K562 (cell line): Measurements from ENCODE around the gene RIPOR1. TPM values are rescaled to one million over a fixed set of nuclear protein-coding genes. Genes with fewer than 3 reads are reported as not detected.

Source experiments
- EHMT2 ChIP-seq: fragments of 450-650 bp; IDR thresholded peaks from 2 replicates; pipeline ENCODE4 v1.6.1; 2018; ENCODE audit warnings: antibody characterized with exemption
- SMAD4 ChIP-seq: fragments of 250-450 bp; sonication (Bioruptor Pico); conservative IDR thresholded peaks from 2 replicates; pipeline ENCODE4 v1.8.0; 2021; ENCODE audit warnings: inconsistent platforms, mild to moderate bottlenecking, moderate library complexity
- SMARCA4 ChIP-seq: fragments of 450-650 bp; IDR thresholded peaks from 2 replicates; pipeline ENCODE4 v1.6.1; 2016
- SREBF2 ChIP-seq: sonication (generic); formaldehyde crosslinking; IDR thresholded peaks from 2 replicates; pipeline ENCODE4 v1.4.0; 2020; ENCODE audit warnings: mild to moderate bottlenecking, missing genetic modification reagents
- TAF1 ChIP-seq: IDR thresholded peaks from 2 replicates; pipeline ENCODE4 v1.6.1; 2011; ENCODE audit warnings: mild to moderate bottlenecking, low read length, moderate library complexity; ENCODE audit not compliant: insufficient read depth, control insufficient read depth, severe bottlenecking; ENCODE audit errors: extremely low read depth
- TRIM28 ChIP-seq: fragments of 450-650 bp; IDR thresholded peaks from 2 replicates; pipeline ENCODE4 v1.6.1; 2017
- YY1 ChIP-seq, 3 experiments: IDR thresholded peaks; 2 replicates each; pipeline ENCODE4 v1.6.1; 2011; ENCODE audit warnings: low read length in 2 of 3, mild to moderate bottlenecking in 2 of 3, moderate library complexity in 2 of 3, borderline replicate concordance in 1 of 3, control low read depth in 1 of 3, low read depth in 1 of 3; ENCODE audit not compliant: insufficient read depth in 3 of 3, insufficient replicate concordance in 2 of 3, control insufficient read depth in 1 of 3, insufficient read length in 1 of 3; ENCODE audit errors: extremely low read depth in 1 of 3
- ZNF79 ChIP-seq: fragments of 250-450 bp; sonication (Bioruptor Pico); IDR thresholded peaks from 2 replicates; pipeline ENCODE4 v1.4.0; 2020; ENCODE audit warnings: low read depth, mild to moderate bottlenecking, moderate library complexity
- polyA plus RNA-seq, 8 experiments: library from polyadenylated mRNA; depleted of rRNA in 4 of 8; stranded (reverse) in 5 of 8; unstranded in 3 of 8; fragments of >200 nt; fragmentation: Nextera tagmentation in 2 of 8; fragmentation: Illumina TruSeq in 1 of 8; extraction: Ambion mirVana in 2 of 8; extraction: Trizol in 1 of 8; gene quantifications; 2 replicates each; pipeline versions ENCODE4 v1.2.1 to v1.2.3, GENCODE V29; 2011 to 2014; ENCODE audit warnings: inconsistent platforms in 1 of 8, missing spikeins in 1 of 8
- total RNA-seq, 7 experiments: library from RNA; depleted of rRNA in 6 of 7; stranded (reverse); fragments of >200 nt in 6 of 7; fragmentation: Illumina TruSeq in 2 of 7; extraction: Trizol in 2 of 7; gene quantifications; 2 replicates each; pipeline versions ENCODE4 v1.2.1 to v1.2.3, GENCODE V29; 2011 to 2021; ENCODE audit warnings: low replicate concordance in 1 of 7
- TF ChIP-seq, protein P1 (sequence below): fragments of 250-450 bp; sonication (Bioruptor Pico); IDR thresholded peaks from 2 replicates; pipeline ENCODE4 v1.5.0; 2021
- TF ChIP-seq, protein P2 (sequence below): fragments of 450-650 bp; IDR thresholded peaks from 2 replicates; pipeline ENCODE4 v1.6.1; 2016; ENCODE audit warnings: antibody characterized with exemption
- TF ChIP-seq, protein P3 (sequence below): fragments of 250-450 bp; sonication (Bioruptor Pico); IDR thresholded peaks from 2 replicates; pipeline ENCODE4 v1.4.0; 2020
- TF ChIP-seq, protein P4 (sequence below): fragments of 450-650 bp; formaldehyde crosslinking; IDR thresholded peaks from 2 replicates; pipeline ENCODE4 v1.4.0; 2020; ENCODE audit warnings: mild to moderate bottlenecking, moderate library complexity
- TF ChIP-seq, protein P5 (sequence below): IDR thresholded peaks from 2 replicates; pipeline ENCODE4 v1.6.1; 2011; ENCODE audit warnings: borderline replicate concordance, low read depth, mild to moderate bottlenecking, moderate library complexity, low read length; ENCODE audit not compliant: insufficient read depth, poor library complexity, severe bottlenecking
- TF ChIP-seq, protein P6 (sequence below): fragments of 250-450 bp; sonication (Bioruptor Pico); IDR thresholded peaks from 2 replicates; pipeline ENCODE4 v1.4.0; 2020; ENCODE audit warnings: mild to moderate bottlenecking
- TF ChIP-seq, protein P7 (sequence below): fragments of 450-650 bp; conservative IDR thresholded peaks from 2 replicates; pipeline ENCODE4 v1.6.1; 2016; ENCODE audit warnings: missing genetic modification characterization, low read depth, mild to moderate bottlenecking, control low read depth, missing compliant biosample characterization

The RIPOR1 gene
- total and polyA plus RNA-seq, 9 of the 15 experiments (the other 6 are each of a cell fraction or from before 2014, with no cell fraction given): 0.36 to 31.1 (median 3.0) TPM

DNA sequence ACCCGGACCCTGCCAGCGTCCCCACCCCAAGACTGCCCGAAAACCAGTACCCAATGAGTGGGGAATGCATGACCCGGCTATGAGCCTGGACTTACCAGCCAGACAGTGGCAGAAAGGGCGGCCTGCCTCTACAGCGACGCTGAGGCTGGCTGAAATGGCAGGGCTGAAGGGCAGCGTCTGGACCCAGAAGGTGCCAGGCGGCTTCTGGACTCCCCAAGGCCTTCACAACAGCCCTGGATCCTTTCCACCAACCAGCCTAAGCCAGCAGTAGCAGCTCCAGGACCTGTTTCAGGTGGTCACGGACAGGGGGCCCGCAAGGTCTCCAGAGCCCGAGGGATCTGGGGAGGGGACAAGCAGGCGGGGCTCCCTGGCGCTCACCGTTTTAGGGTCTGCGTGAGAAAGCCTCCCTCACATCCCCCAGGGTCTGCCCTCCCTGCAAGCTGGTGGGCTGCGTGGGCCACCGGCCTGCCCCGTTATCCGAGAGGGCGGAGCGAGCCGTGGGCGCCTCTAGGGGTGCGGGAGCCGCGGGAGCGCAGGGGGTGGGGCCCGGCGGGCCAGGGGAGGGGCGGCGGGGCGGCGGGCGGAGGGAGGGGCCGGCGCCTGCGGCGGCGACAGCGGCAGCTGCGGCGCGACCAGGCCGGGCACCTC is at the start of gene RIPOR1 (continued):
- TF ChIP-seq, protein P1, sequence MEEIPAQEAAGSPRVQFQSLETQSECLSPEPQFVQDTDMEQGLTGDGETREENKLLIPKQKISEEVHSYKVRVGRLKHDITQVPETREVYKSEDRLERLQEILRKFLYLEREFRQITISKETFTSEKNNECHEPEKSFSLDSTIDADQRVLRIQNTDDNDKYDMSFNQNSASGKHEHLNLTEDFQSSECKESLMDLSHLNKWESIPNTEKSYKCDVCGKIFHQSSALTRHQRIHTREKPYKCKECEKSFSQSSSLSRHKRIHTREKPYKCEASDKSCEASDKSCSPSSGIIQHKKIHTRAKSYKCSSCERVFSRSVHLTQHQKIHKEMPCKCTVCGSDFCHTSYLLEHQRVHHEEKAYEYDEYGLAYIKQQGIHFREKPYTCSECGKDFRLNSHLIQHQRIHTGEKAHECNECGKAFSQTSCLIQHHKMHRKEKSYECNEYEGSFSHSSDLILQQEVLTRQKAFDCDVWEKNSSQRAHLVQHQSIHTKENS: no peak
- TF ChIP-seq, protein P2, sequence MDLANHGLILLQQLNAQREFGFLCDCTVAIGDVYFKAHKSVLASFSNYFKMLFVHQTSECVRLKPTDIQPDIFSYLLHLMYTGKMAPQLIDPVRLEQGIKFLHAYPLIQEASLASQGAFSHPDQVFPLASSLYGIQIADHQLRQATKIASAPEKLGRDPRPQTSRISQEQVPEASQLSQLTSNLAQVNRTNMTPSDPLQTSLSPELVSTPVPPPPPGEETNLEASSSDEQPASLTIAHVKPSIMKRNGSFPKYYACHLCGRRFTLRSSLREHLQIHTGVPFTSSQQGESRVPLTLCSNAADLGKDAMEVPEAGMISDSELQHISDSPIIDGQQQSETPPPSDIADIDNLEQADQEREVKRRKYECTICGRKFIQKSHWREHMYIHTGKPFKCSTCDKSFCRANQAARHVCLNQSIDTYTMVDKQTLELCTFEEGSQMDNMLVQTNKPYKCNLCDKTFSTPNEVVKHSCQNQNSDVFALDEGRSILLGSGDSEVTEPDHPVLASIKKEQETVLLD: peak; percentile 47; the same call in 1 of the 2 replicates
- TF ChIP-seq, protein P3, sequence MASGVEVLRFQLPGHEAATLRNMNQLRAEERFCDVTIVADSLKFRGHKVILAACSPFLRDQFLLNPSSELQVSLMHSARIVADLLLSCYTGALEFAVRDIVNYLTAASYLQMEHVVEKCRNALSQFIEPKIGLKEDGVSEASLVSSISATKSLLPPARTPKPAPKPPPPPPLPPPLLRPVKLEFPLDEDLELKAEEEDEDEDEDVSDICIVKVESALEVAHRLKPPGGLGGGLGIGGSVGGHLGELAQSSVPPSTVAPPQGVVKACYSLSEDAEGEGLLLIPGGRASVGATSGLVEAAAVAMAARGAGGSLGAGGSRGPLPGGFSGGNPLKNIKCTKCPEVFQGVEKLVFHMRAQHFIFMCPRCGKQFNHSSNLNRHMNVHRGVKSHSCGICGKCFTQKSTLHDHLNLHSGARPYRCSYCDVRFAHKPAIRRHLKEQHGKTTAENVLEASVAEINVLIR: no peak
- TF ChIP-seq, protein P4, sequence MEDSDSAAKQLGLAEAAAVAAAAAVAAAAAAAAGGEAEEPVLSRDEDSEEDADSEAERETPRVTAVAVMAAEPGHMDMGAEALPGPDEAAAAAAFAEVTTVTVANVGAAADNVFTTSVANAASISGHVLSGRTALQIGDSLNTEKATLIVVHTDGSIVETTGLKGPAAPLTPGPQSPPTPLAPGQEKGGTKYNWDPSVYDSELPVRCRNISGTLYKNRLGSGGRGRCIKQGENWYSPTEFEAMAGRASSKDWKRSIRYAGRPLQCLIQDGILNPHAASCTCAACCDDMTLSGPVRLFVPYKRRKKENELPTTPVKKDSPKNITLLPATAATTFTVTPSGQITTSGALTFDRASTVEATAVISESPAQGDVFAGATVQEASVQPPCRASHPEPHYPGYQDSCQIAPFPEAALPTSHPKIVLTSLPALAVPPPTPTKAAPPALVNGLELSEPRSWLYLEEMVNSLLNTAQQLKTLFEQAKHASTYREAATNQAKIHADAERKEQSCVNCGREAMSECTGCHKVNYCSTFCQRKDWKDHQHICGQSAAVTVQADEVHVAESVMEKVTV: no peak
- TF ChIP-seq SREBF2 (no peak), EHMT2 (no peak), TAF1 (no peak), SMAD4 (CRISPR knock-in tag) (no peak), ZNF79 (CRISPR knock-in tag) (no peak), SMARCA4 (no peak), YY1 (IDR thresholded peaks at IDR 0.05; ENCODE audit: borderline replicate concordance in 1 of 3, control insufficient read depth in 1 of 3, extremely low read depth in 1 of 3, insufficient read depth in 3 of 3, insufficient read length in 1 of 3, insufficient replicate concordance in 2 of 3, low read depth in 1 of 3, low read length in 2 of 3) (no peak), TRIM28 (no peak)
- TF ChIP-seq, protein P5, sequence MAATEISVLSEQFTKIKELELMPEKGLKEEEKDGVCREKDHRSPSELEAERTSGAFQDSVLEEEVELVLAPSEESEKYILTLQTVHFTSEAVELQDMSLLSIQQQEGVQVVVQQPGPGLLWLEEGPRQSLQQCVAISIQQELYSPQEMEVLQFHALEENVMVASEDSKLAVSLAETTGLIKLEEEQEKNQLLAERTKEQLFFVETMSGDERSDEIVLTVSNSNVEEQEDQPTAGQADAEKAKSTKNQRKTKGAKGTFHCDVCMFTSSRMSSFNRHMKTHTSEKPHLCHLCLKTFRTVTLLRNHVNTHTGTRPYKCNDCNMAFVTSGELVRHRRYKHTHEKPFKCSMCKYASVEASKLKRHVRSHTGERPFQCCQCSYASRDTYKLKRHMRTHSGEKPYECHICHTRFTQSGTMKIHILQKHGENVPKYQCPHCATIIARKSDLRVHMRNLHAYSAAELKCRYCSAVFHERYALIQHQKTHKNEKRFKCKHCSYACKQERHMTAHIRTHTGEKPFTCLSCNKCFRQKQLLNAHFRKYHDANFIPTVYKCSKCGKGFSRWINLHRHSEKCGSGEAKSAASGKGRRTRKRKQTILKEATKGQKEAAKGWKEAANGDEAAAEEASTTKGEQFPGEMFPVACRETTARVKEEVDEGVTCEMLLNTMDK: peak; percentile 19
- TF ChIP-seq, protein P6, sequence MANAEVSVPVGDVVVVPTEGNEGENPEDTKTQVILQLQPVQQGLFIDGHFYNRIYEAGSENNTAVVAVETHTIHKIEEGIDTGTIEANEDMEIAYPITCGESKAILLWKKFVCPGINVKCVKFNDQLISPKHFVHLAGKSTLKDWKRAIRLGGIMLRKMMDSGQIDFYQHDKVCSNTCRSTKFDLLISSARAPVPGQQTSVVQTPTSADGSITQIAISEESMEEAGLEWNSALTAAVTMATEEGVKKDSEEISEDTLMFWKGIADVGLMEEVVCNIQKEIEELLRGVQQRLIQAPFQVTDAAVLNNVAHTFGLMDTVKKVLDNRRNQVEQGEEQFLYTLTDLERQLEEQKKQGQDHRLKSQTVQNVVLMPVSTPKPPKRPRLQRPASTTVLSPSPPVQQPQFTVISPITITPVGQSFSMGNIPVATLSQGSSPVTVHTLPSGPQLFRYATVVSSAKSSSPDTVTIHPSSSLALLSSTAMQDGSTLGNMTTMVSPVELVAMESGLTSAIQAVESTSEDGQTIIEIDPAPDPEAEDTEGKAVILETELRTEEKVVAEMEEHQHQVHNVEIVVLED: no peak
- TF ChIP-seq, protein P7, sequence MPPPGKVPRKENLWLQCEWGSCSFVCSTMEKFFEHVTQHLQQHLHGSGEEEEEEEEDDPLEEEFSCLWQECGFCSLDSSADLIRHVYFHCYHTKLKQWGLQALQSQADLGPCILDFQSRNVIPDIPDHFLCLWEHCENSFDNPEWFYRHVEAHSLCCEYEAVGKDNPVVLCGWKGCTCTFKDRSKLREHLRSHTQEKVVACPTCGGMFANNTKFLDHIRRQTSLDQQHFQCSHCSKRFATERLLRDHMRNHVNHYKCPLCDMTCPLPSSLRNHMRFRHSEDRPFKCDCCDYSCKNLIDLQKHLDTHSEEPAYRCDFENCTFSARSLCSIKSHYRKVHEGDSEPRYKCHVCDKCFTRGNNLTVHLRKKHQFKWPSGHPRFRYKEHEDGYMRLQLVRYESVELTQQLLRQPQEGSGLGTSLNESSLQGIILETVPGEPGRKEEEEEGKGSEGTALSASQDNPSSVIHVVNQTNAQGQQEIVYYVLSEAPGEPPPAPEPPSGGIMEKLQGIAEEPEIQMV (tag): no peak
